Measurements from ENCODE around the gene ZGLP1. TPM values are rescaled to one million over a fixed set of nuclear protein-coding genes. Genes with fewer than 3 reads are reported as not detected.

The ZGLP1 gene
- total RNA-seq, 1 donor from 2014 or later = 8.2 TPM

GRCh38 chr19:10274589-10274988 is 35.0 kb downstream of the ZGLP1 start:
- peaks cover 4% of the 10 kb centered on the region for H3K27me3 Mint-ChIP-seq (ENCODE audit: unreplicated experiment)
- no peak overlapping the region for H3K4me3 Mint-ChIP-seq (ENCODE audit: unreplicated experiment)
- DNase-seq (ENCODE audit: low spot score) = no peak
- no peak overlapping the region for H3K27ac Mint-ChIP-seq (ENCODE audit: unreplicated experiment)
- no peaks in the 10 kb centered on the region for H3K4me1 Mint-ChIP-seq (ENCODE audit: unreplicated experiment)
- no peak for TF ChIP-seq CTCF (IDR thresholded peaks at IDR 0.05; ENCODE audit: unreplicated experiment)
- no peaks in the 10 kb centered on the region for H3K9me3 Mint-ChIP-seq (ENCODE audit: unreplicated experiment)
- no peaks in the 10 kb centered on the region for H3K36me3 Mint-ChIP-seq (ENCODE audit: low read depth, unreplicated experiment)

GRCh38 chr19:10271543-10272086 is 38.0 kb downstream of the ZGLP1 start:
- Mint-ChIP-seq H3K27ac (ENCODE audit: unreplicated experiment) (peak overlapping the region; percentile 36), H3K36me3 (ENCODE audit: low read depth, unreplicated experiment) (no peaks in the 10 kb centered on the region), H3K27me3 (ENCODE audit: unreplicated experiment) (peaks cover 15% of the 10 kb centered on the region), H3K4me3 (ENCODE audit: unreplicated experiment) (no peak overlapping the region), H3K9me3 (ENCODE audit: unreplicated experiment) (no peaks in the 10 kb centered on the region), H3K4me1 (ENCODE audit: unreplicated experiment) (peaks cover 14% of the 10 kb centered on the region)
- no peak for TF ChIP-seq CTCF (IDR thresholded peaks at IDR 0.05; ENCODE audit: unreplicated experiment)
- no peak for DNase-seq (ENCODE audit: low spot score)

- Mint-ChIP-seq H3K27ac (ENCODE audit: unreplicated experiment) (peak within 1 kb of the TSS; percentile 84), H3K4me3 (ENCODE audit: unreplicated experiment) (no peak within 1 kb of the TSS), H3K9me3 (ENCODE audit: unreplicated experiment) (no peaks in the 10 kb centered on the region), H3K36me3 (ENCODE audit: low read depth, unreplicated experiment) (no peaks in the 10 kb centered on the region), H3K4me1 (ENCODE audit: unreplicated experiment) (peaks cover 14% of the 10 kb centered on the region), H3K27me3 (ENCODE audit: unreplicated experiment) (peaks cover 17% of the 10 kb centered on the region)
- TF ChIP-seq CTCF (IDR thresholded peaks at IDR 0.05; ENCODE audit: unreplicated experiment) = no peak
- DNase-seq (ENCODE audit: low spot score) = peak; percentile 77
These were observed 38.8 kb downstream of the ZGLP1 start, which contains the start of gene ICAM1 for GRCh38 chr19:10270616-10271394. Gene ICAM1 (plus strand): TSS chr19:10271120. CDS start chr19:10271160, 40 bp downstream.

- no peak overlapping the region for H3K4me3 Mint-ChIP-seq (ENCODE audit: unreplicated experiment)
- peaks cover 17% of the 10 kb centered on the region for H3K27me3 Mint-ChIP-seq (ENCODE audit: unreplicated experiment)
- H3K36me3 Mint-ChIP-seq (ENCODE audit: low read depth, unreplicated experiment) = no peaks in the 10 kb centered on the region
- H3K9me3 Mint-ChIP-seq (ENCODE audit: unreplicated experiment) = no peaks in the 10 kb centered on the region
- peaks cover 14% of the 10 kb centered on the region for H3K4me1 Mint-ChIP-seq (ENCODE audit: unreplicated experiment)
- TF ChIP-seq CTCF (IDR thresholded peaks at IDR 0.05; ENCODE audit: unreplicated experiment) = no peak
- no peak for DNase-seq (ENCODE audit: low spot score)
- H3K27ac Mint-ChIP-seq (ENCODE audit: unreplicated experiment) = peak overlapping the region; percentile 84
These were observed 39.4 kb downstream of the ZGLP1 start for GRCh38 chr19:10270180-10270615.

Measured in endothelial cell (in vitro differentiated cells).